Activated CD8-positive, alpha-beta memory T cell treated with anti-CD3 and anti-CD28 coated beads, Interleukin-2, amount 50 U/mL, for 1 hour (primary cell): ENCODE results near the gene MCOLN3.
"Not testable (repeated sequence)": the region's sequence is repeated elsewhere in the genome, so short reads cannot be mapped to it uniquely, and the experiment has no call there.

Source experiments
- DNase-seq: peaks from one replicate; pipeline ENCODE4 v3.0.0-alpha.2; 2020; ENCODE audit errors: extremely low read depth

The MCOLN3 gene

GRCh38 chr1:84991097-84991920 lies 57.0 kb downstream of the MCOLN3 start:
- no peak for DNase-seq

DNA sequence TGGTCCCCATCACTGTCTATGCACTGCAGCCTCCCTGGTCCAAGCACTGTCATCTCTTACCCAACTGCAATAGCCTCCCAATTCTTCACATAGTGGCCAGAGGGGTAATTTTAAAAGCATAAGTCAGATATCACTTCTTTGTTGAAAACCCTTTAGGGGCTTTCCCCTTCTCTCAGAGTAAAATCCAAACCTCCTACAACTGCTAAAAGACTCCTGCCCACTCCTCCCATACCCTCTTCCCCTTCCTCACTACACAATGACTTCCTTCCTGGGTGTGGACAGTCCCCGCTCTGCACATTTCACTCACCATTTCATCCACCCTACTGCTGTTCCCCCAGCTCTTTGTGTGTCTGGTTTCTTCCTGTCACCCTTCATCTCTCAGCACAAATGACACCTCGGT lies 59.7 kb downstream of the MCOLN3 start:
- no peak for DNase-seq

DNA sequence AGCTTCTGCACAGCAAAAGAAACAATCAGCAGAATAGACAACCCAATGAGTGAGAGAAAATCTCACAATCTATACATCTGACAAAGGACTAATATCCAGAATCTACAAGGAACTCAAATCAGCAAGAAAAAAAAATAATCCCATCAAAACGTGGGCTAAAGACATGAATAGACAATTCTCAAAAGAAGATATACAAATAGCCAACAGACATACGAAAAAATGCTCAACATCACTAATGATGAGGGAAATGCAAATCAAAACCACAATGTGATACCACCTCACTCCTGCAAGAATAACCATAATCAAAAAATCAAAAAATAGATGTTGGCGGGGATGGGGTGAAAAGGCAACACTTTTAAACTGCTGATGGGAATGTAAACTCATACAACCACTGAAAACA lies 61.7 kb downstream of the MCOLN3 start:
- not testable (repeated sequence) for DNase-seq

GRCh38 chr1:84985365-84985764 lies 62.9 kb downstream of the MCOLN3 start:
- DNase-seq, result no peak

- no peak for DNase-seq
Observed at GRCh38 chr1:84982395-84982794, 65.9 kb downstream of the MCOLN3 start.

GRCh38 chr1:84975035-84975434 lies 73.3 kb downstream of the MCOLN3 start:
- no peak for DNase-seq

DNA sequence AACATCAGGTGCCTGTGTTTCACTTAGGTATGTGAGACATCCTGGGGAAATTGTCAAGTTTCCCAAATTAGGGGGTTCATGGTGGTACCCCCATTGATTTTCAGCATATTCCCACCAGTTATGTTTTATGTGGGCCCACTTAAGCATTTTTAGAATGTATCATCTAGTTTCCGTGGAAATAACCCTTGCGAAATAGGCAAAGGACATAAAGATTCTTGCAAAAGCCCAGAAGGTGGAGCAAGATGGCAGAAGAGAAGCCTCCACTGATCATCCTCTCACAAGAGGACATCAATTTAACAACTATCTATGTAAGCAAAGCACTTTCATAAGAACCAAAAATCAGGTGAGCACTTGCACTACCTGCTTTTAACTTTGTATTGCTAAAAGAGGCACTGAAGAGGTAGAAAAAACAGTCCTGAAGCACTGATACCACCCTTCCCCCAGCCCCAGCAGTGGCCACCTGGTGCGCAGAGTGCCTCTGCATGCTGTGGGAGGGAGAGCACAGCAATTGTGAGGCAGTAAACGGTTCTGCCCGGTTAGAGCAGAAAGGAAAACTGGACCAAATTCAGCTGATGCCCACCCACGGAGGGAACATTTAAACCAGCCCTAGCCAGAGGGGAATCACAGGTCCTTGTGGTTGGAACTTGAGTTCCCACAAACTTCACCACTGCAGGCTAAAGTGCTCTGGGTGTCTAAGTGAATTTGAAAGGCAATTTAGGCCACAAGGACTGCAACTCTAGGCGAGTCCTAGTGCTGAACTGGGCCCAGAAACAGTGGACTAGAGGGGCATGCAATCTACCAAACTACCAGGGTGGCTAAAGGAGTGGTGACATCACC lies 74.6 kb downstream of the MCOLN3 start:
- no peak for DNase-seq

GRCh38 chr1:84972377-84972987 lies 75.8 kb downstream of the MCOLN3 start:
- no peak for DNase-seq

DNA sequence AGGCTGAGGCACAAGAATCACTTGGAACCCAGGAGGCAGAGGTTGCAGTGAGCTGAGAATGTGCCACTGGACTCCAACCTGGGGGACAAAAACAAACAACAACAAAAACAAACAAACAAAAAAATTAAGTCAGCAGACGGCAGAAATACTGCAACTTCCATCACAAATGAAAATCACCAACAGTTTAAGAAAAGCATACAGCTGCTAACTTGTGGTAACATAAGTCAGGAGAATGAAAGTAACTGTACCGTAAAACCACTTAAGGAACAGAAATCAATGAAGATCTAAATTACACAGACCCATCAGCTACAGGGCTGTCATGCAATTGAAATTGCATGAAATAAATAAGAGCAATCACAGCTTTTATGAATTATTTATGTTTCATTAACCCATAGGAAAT lies 76.3 kb downstream of the MCOLN3 start:
- DNase-seq, result no peak

DNA sequence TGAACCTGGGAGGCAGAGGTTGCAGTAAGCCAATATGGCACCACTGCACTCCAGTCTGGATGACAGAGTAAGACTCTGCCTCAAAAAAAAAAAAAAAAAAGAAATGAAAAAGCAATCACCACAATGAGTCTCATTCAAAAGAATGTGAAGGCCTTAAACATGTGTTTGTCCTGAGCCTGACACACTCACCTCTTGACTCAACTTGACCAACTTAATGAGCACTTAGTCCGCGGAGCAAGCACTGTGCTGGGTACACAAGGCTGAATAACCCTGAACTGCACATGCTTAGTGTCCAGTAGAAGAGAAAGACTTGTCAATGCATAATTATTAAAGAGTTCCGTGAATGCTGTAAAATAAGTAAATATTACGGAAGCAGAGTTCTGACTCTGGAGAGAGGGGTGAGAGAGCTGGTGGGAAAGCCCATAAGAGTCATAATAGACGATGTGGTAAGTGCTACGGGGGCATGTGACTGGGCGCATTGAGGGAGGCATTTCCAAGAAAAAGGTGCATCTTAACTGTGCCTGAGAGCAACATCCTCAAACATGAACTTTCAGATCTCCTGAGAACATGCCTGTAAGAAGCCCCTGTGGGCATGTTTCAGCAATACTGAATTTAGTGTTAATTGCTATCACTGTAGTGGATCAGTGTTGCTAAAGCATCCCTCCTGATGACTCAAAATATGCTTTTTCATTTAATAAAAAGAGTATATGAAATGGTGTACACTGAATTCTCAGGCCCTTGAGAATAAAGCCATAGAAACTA lies 78.6 kb downstream of the MCOLN3 start:
- no peak for DNase-seq

DNA sequence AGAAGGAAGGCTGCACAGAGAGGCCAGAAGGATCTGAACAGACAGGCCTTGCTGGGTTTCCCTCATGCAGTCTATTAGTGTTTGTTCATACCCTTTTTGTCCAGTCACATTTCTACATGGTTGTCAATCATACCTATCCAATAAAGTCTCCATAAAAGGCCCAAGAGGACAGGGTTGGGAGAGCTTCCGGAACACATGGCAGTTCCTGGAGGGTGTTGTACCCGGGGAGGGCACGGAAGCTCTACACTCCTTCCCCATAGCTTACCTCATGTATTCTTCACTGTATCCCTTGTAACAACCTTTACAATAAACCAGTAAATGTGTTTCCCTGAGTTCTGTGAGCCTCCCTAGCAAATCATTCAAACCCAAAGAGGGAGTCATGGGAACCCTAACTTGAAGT lies 79.4 kb downstream of the MCOLN3 start:
- DNase-seq, result no peak

DNA sequence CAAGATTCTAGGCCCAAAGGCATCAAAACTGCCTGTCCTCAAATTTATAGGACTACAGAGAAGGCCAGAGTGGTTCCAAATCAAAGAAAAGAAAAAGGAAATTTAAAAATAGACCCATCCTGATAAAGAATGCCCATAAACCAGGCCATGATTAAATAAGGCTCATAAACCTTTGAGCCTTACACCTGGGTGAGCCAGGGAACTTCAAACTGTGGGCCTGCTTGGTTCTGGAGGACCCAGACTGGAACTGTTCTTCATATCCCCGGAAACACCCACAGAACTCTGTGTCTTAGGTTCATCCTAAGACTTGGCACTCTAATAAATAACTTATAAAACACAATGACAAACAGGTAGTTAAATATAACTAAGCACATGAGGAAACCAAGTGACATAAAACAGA lies 80.2 kb downstream of the MCOLN3 start:
- no peak for DNase-seq
